H1 (cell line): ENCODE measurements around the gene STX8.

Experiments used
- CBX5 ChIP-seq: fragments of 300-800, 300-1000 bp; sonication (generic); IDR thresholded peaks from 2 replicates; pipeline ENCODE4 v1.7.1; 2016; ENCODE audit warnings: antibody characterized with exemption, low read length, low read depth
- CTCF ChIP-seq, 3 experiments: IDR thresholded peaks; 1 replicate in 2 of 3; 2 replicates in 1 of 3; pipeline versions ENCODE4 v1.5.1 to v1.6.1; 2011; ENCODE audit warnings: low read length in 3 of 3, mild to moderate bottlenecking in 3 of 3, inconsistent platforms in 2 of 3, low read depth in 1 of 3, moderate library complexity in 1 of 3; ENCODE audit not compliant: insufficient read depth in 1 of 3; ENCODE audit errors: control extremely low read depth in 1 of 3
- HDAC2 ChIP-seq, 2 experiments: fragments of 300-600 bp in 1 of 2; sonication (generic) in 1 of 2; IDR thresholded peaks; 2 replicates each; pipeline ENCODE4 v1.6.1; 2011 to 2012; ENCODE audit warnings: low read depth in 2 of 2, low read length in 2 of 2, mild to moderate bottlenecking in 2 of 2, moderate library complexity in 2 of 2, borderline replicate concordance in 1 of 2, inconsistent platforms in 1 of 2
- MAX ChIP-seq: IDR thresholded peaks from 2 replicates; pipeline ENCODE4 v1.6.1; 2012; ENCODE audit warnings: inconsistent platforms
- POLR2A ChIP-seq, 2 experiments: IDR thresholded peaks; 1 replicate in 1 of 2; 2 replicates in 1 of 2; pipeline ENCODE4 v1.6.1; 2011; ENCODE audit warnings: low read depth in 2 of 2, low read length in 2 of 2, mild to moderate bottlenecking in 2 of 2; ENCODE audit errors: control extremely low read depth in 1 of 2
- POLR2AphosphoS5 ChIP-seq: IDR thresholded peaks from 2 replicates; pipeline ENCODE4 v1.6.1; 2011; ENCODE audit warnings: low read depth, low read length
- RFX5 ChIP-seq: IDR thresholded peaks from 2 replicates; pipeline ENCODE4 v1.6.1; 2011; ENCODE audit warnings: low read depth, low read length, improper control_type of control experiment, borderline replicate concordance
- TAF1 ChIP-seq: IDR thresholded peaks from 2 replicates; pipeline ENCODE4 v1.6.1; 2011; ENCODE audit warnings: mild to moderate bottlenecking, low read depth, low read length
- TAF7 ChIP-seq: optimal IDR thresholded peaks from 2 replicates; pipeline ENCODE3; 2011; ENCODE audit warnings: low read depth, mild to moderate bottlenecking, inconsistent platforms, low read length, moderate library complexity, borderline replicate concordance
- TEAD4 ChIP-seq: IDR thresholded peaks from 2 replicates; pipeline ENCODE4 v1.6.1; 2012; ENCODE audit warnings: low read depth, low read length, inconsistent platforms, mixed read lengths

GRCh38 chr17:9439851-9440250 is 135.8 kb downstream of the STX8 start:
- TF ChIP-seq HDAC2 (IDR thresholded peaks at IDR 0.05; ENCODE audit: borderline replicate concordance in 1 of 2, low read depth in 2 of 2, low read length in 2 of 2) (no peak), TEAD4 (no peak), CTCF (IDR thresholded peaks at IDR 0.05; ENCODE audit: control extremely low read depth in 1 of 3, insufficient read depth in 1 of 3, low read depth in 1 of 3, low read length in 3 of 3) (no peak), RFX5 (no peak), MAX (no peak), CBX5 (no peak), POLR2AphosphoS5 (no peak), POLR2A (IDR thresholded peaks at IDR 0.05; ENCODE audit: control extremely low read depth in 1 of 2, low read depth in 2 of 2, low read length in 2 of 2) (no peak), TAF7 (no peak), TAF1 (no peak)
